Medulla oblongata (tissue), 1 donor: ENCODE data around the gene INSRR.

Experiments used
- DNase-seq: peaks from one replicate; pipeline ENCODE4 v3.0.0-alpha.2; 2015; ENCODE audit errors: extremely low spot score

INSRR gene

GRCh38 chr1:156894001-156894400, 35.1 kb upstream of the INSRR start:
- no peak for DNase-seq

- no peak for DNase-seq
Observed at GRCh38 chr1:156893048-156893953, 34.4 kb upstream of the INSRR start, which contains the start of gene PEAR1. PEAR1 (plus strand) TSS chr1:156893718; CDS start chr1:156903927, 10,209 bp downstream.

- DNase-seq = peak; percentile 79
Observed at GRCh38 chr1:156892190-156893047, 33.5 kb upstream of the INSRR start.

- DNase-seq = peak; percentile 91
Observed at GRCh38 chr1:156889802-156890580, 31.1 kb upstream of the INSRR start.

GRCh38 chr1:156887734-156888133, 28.8 kb upstream of the INSRR start:
- DNase-seq = no peak

- no peak for DNase-seq
Observed at GRCh38 chr1:156887317-156887716, 28.4 kb upstream of the INSRR start.

GRCh38 chr1:156886583-156887281, 27.8 kb upstream of the INSRR start:
- DNase-seq = no peak

- DNase-seq = no peak
Observed at GRCh38 chr1:156885880-156886355, 27.0 kb upstream of the INSRR start.

GRCh38 chr1:156885314-156885713, 26.4 kb upstream of the INSRR start:
- no peak for DNase-seq

- no peak for DNase-seq
Observed at GRCh38 chr1:156884560-156885184, 25.8 kb upstream of the INSRR start.

- no peak for DNase-seq
Observed at GRCh38 chr1:156883919-156884318, 25.0 kb upstream of the INSRR start.

GRCh38 chr1:156882543-156882942, 23.6 kb upstream of the INSRR start:
- DNase-seq = no peak

GRCh38 chr1:156881663-156882062, 22.7 kb upstream of the INSRR start:
- DNase-seq = no peak

- DNase-seq = no peak
Observed at GRCh38 chr1:156881101-156881500, 22.2 kb upstream of the INSRR start.

- no peak for DNase-seq
Observed at GRCh38 chr1:156880473-156880872, 21.6 kb upstream of the INSRR start.

- DNase-seq = no peak
Observed at GRCh38 chr1:156879876-156880275, 21.0 kb upstream of the INSRR start.

- no peak for DNase-seq
Observed at GRCh38 chr1:156877433-156878170, 18.7 kb upstream of the INSRR start.

GRCh38 chr1:156876281-156876680, 17.4 kb upstream of the INSRR start:
- DNase-seq = no peak

GRCh38 chr1:156875341-156875615, 16.4 kb upstream of the INSRR start:
- no peak for DNase-seq
